ENCODE measurements around the gene CACNA2D3. TPM values are rescaled to one million over a fixed set of nuclear protein-coding genes. Genes with fewer than 3 reads are reported as not detected.

Gene CACNA2D3
- total RNA-seq, 1 donor from 2014 or later: 0.48 TPM

- no peak for DNase-seq (ENCODE audit: low spot score)
Measured at GRCh38 chr3:54366007-54366750, 243.8 kb downstream of the CACNA2D3 start.

- DNase-seq (ENCODE audit: low spot score): no peak
Measured at GRCh38 chr3:54366839-54367238, 244.5 kb downstream of the CACNA2D3 start.

GRCh38 chr3:54372232-54372631 lies 249.9 kb downstream of the CACNA2D3 start:
- DNase-seq (ENCODE audit: low spot score): no peak

DNA sequence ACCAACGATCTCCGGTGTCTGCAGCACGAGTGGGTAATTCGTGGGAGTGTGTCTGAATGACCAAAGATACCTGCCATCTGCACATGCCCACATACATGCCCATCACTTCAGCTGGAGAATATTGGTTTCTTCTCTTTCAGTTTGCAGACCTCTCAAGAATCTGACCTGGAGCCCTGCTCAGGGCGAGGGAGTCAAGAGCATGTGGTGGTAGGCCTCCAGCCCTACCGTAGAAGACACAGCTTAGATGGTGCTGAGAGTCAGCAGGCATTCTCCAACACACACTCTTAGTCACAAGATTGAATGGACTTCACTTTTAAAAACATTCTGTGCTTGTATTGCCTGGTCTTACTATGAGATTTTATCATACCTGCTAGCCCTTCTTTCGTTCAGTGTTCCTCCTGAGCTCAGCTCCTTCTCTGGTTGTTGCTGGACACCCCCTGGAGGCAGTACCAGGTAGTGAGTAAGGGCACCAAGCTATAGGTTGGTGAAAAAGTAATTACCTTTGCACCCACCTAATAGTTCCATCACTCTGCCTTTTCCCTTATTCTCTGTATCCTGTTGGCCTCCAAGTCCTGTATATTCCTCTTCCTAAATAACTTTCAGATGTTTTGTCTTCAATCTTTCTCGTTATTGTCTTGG lies 252.0 kb downstream of the CACNA2D3 start:
- DNase-seq (ENCODE audit: low spot score): no peak

GRCh38 chr3:54376142-54376807 lies 253.9 kb downstream of the CACNA2D3 start:
- DNase-seq (ENCODE audit: low spot score): no peak

- no peak for DNase-seq (ENCODE audit: low spot score)
Measured at GRCh38 chr3:54376939-54377578, 254.7 kb downstream of the CACNA2D3 start.

GRCh38 chr3:54378184-54378583 lies 255.8 kb downstream of the CACNA2D3 start:
- no peak for DNase-seq (ENCODE audit: low spot score)

- DNase-seq (ENCODE audit: low spot score): no peak
Measured at GRCh38 chr3:54384279-54384678, 261.9 kb downstream of the CACNA2D3 start.

- DNase-seq (ENCODE audit: low spot score): no peak
Measured at GRCh38 chr3:54390582-54390981, 268.2 kb downstream of the CACNA2D3 start.

DNA sequence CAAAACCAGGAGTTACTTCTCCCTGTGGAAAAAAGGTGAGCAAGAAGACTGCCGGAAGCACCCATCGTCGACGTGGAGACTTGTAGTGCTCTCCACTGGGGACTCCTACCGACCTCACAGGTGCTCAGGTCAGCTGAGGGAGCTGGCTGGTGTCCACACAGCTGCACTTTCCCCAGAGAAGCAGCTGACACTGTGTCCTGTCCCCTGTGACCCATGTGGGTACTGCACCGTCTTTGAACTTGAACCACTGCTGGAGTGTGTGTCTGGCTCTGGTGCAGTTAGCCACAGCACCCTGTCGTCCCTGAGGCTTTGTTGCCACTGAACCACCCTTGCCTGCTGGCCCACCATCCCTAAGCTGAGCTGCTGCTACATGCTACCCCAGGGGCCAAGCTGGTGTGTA lies 270.8 kb downstream of the CACNA2D3 start:
- DNase-seq (ENCODE audit: low spot score): no peak

DNA sequence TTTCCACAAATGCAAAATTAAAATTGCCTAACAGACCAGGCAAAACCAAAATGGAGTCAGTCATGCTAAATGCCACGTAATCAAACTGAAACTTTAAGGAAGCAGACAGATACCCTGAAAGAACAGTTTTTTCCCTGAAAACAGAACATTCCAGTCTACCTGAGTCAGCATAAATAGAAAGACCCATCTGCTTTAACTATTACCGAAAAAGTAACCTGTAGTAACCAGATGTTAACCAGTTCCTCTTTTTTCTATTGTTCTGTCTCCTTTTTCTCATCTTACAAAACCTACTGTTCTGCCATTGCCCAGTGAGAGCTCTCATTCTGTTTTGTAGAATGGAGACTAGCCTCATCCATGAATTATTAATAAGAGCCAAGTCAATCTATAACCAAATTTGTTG lies 286.0 kb downstream of the CACNA2D3 start:
- no peak for DNase-seq (ENCODE audit: low spot score)

DNA sequence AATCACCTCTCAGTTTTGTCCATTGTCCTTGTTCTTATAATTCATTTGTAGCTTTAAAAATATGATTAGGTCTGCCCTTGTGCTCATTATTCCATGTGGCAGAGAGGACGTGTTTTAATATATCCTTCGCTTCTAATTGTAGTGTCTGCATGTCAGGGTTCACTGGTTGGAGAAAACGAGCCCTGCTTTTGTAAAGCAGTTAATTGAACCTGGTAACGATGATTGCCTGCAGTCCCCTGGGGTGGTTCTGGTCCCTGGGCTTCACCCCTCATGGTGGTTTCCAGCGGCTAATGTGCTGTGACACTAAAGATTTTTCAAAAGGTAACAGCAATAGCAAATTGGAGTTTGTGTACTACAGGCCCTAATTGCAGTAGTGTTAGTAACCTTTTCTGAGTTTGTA lies 299.6 kb downstream of the CACNA2D3 start:
- no peak for DNase-seq (ENCODE audit: low spot score)

GRCh38 chr3:54424292-54424691 lies 301.9 kb downstream of the CACNA2D3 start:
- DNase-seq (ENCODE audit: low spot score): no peak

GRCh38 chr3:54426381-54426780 lies 304.0 kb downstream of the CACNA2D3 start:
- no peak for DNase-seq (ENCODE audit: low spot score)

- DNase-seq (ENCODE audit: low spot score): no peak
Measured at GRCh38 chr3:54427501-54427900, 305.1 kb downstream of the CACNA2D3 start.

DNA sequence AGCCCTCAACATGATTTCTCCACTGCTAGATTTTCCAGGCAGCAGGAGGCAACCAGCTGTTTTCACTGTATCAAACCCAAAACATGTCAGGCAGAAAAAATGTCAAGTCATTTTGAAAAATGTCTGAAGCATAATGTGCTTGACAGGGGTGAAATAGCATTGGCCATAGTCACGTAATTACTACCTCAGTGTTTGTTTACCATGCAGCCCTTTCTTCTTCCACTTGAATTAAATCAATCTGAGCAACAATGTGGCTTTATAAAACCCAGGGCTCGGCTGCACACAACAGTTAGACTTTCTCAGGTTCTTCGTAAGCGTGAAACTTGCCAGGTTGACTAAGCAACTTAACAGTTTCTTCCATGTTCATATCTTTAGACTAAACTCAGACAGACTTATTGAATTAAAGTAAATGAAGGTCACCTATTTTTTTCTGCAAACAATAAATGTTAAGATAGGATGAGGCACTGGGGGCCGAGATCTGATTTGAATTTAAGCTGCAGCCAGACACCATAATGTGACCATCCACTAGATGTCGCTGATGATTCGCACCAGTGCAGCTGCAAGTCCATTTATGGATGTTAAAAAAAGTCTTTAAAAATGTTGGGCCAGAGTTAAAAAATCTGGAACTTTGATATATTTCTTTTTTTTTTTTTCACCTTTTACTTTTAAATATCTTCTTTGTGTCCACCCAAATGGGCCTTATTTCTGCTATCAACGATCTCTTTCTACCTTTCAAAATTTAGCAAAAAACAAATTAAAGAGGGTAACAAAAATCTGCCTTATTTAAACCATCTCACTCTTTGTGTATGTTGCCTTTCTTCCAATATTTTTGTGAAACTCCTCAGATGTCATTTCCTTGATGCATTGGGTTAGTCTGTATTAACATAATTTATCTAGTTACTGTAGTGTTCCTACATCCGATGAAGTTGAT lies 305.9 kb downstream of the CACNA2D3 start:
- no peak for DNase-seq (ENCODE audit: low spot score)

DNA sequence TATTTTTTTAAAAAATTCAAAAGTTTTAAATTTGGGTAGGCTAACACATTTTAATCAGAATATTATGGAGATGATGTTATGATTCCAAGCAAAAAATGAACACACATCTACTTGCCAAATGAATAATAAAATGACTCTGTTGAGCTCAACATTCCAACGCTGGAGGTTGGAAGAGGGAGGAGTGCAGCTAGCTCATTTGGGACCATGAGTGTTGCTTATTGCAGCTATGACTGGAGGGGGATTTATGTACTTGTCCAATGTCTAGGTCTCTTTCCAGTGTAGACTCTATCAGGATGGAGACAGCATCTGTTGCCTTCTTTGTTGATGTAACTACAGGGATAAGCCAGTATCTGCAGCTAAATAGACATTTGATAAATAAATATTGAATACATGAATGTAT lies 310.6 kb downstream of the CACNA2D3 start:
- DNase-seq (ENCODE audit: low spot score): no peak

GRCh38 chr3:54433846-54434245 lies 311.5 kb downstream of the CACNA2D3 start:
- DNase-seq (ENCODE audit: low spot score): no peak

DNA sequence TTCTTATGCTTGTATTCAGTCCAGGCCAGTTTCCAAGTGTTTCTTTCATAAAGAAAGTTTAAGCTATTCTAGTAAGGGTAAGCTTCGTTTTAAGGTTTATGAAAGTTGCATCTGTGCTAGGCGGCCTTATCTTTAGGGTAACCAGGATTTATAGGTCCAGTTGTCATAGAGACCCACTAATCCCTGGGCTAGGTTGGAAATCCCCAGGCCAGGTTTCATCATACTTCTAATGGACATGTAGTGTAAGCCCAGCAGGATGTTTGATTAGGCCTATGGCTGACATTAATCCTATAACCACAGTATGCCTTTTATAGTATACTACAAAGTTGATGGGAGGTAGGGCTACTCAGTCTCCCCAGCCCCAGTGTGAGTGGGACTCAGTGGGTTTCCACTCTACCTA lies 312.4 kb downstream of the CACNA2D3 start:
- no peak for DNase-seq (ENCODE audit: low spot score)

GRCh38 chr3:54437271-54437670 lies 314.9 kb downstream of the CACNA2D3 start:
- DNase-seq (ENCODE audit: low spot score): no peak
